ENCODE measurements around the gene CEP120. TPM values are rescaled to one million over a fixed set of nuclear protein-coding genes. Genes with fewer than 3 reads are reported as not detected.
"Not testable (repeated sequence)": the region's sequence is repeated elsewhere in the genome, so short reads cannot be mapped to it uniquely, and the experiment has no call there.

Gene CEP120
- total RNA-seq, 4 donors from 2014 or later: 15.9 to 31.5 (median 23.6) TPM

DNA sequence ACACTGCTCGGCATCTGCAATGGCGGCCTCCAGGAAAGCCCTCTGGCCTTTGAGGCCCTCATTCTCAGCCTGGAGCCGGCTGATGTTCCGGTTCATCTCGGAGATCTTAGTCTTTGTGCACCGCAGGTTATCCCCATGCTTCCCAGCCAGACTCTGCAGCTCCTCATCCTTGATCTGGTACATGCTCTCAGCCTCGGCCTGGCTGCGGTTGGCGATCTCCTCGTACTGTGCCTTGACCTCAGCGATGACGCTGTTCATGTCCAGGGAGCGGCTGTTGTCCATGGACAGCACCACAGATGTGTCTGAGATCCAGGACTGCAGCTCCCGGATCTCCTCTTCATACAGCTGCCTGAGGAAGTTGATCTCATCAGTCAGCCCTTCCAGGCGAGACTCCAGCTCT is 21.9 kb downstream of the CEP120 start:
- peaks cover 0 to 84% (median 6%) of the 10 kb centered on the region in 3 donors for H3K36me3 ChIP-seq
- no peaks in the 10 kb centered on the region for H3K27me3 ChIP-seq
- DNase-seq (ENCODE audit: low spot score in 2 of 2): no peak
- no peaks in the 10 kb centered on the region for H3K9me3 ChIP-seq
- no peak overlapping the region for H3K4me3 ChIP-seq
- H3K27ac ChIP-seq: no peak overlapping the region
- TF ChIP-seq, protein P1, sequence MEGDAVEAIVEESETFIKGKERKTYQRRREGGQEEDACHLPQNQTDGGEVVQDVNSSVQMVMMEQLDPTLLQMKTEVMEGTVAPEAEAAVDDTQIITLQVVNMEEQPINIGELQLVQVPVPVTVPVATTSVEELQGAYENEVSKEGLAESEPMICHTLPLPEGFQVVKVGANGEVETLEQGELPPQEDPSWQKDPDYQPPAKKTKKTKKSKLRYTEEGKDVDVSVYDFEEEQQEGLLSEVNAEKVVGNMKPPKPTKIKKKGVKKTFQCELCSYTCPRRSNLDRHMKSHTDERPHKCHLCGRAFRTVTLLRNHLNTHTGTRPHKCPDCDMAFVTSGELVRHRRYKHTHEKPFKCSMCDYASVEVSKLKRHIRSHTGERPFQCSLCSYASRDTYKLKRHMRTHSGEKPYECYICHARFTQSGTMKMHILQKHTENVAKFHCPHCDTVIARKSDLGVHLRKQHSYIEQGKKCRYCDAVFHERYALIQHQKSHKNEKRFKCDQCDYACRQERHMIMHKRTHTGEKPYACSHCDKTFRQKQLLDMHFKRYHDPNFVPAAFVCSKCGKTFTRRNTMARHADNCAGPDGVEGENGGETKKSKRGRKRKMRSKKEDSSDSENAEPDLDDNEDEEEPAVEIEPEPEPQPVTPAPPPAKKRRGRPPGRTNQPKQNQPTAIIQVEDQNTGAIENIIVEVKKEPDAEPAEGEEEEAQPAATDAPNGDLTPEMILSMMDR (IDR thresholded peaks at IDR 0.05): no peak
- no peak for TF ChIP-seq POLR2A (IDR thresholded peaks at IDR 0.05)
- no peak for TF ChIP-seq EP300 (IDR thresholded peaks at IDR 0.05)
- 95 to 97% methylated on average over 15 of the region's 15 CpGs for WGBS, 2 donors
- no peaks in the 10 kb centered on the region for H3K4me1 ChIP-seq

DNA sequence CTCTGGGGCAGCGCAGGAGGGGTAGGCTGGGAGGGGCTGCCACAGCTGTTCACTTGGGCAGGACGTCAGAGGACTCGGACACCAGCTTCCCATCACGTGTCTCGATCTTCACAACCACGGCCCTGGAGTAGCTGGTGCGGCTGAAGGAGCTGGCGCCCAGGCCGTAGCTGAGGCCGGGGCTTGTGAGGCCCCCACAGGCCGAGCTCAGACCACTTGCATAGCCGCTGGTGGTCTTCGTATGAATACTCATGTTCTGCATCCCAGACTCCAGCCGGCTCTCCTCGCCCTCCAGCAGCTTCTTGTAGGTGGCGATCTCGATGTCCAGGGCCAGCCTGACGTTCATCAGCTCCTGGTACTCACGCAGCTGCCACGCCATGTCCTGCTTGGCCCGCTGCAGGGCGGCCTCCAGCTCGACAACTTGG is 22.3 kb downstream of the CEP120 start:
- not testable (repeated sequence) for H3K27me3 ChIP-seq; H3K4me3 ChIP-seq; H3K4me1 ChIP-seq; H3K27ac ChIP-seq; H3K9me3 ChIP-seq; DNase-seq (ENCODE audit: low spot score in 2 of 2)
- H3K36me3 ChIP-seq: peaks cover 0 to 85% (median 6%) of the 10 kb centered on the region in 3 donors
- WGBS, 2 donors: 91 to 96% methylated on average over 13 to 20 of the region's 23 CpGs

DNA sequence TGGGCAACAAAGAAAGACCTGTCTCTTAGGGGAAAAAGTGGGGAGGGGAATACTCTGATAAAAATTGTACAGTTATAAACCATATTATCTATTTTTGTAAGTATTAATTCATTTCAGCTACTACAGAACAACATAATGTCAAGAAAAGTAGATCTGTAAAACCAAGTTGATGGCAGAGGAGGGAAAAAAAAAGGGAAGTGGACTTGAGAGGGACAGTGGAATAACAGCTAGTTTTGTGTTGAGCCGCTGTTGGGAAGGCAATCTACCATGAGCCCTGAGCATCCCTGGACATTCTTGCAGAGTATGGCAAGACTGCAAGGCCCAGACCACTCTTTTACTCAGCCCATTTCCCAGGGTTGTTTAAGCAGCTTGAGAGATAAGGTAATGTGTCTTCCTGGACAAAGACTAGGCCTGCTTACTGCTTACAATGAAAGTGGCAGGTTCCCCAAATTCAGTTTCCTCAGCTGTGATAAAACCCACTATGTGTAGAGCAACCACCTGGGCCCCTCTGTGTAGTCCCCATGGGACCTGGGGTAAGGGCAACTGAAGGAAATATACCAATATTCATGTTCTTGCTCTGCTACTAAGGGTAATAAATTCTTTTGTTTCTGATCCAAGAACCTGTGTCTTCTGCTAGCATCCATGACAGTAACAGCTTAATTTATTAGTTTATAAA is 25.0 kb downstream of the CEP120 start:
- WGBS, 2 donors: 91 to 97% methylated on average over 1 of the region's 1 CpG
- peaks cover 0 to 78% (median 6%) of the 10 kb centered on the region in 3 donors for H3K36me3 ChIP-seq
- TF ChIP-seq POLR2A (IDR thresholded peaks at IDR 0.05) (no peak), EP300 (IDR thresholded peaks at IDR 0.05) (no peak)
- TF ChIP-seq, protein P1 (IDR thresholded peaks at IDR 0.05): no peak

DNA sequence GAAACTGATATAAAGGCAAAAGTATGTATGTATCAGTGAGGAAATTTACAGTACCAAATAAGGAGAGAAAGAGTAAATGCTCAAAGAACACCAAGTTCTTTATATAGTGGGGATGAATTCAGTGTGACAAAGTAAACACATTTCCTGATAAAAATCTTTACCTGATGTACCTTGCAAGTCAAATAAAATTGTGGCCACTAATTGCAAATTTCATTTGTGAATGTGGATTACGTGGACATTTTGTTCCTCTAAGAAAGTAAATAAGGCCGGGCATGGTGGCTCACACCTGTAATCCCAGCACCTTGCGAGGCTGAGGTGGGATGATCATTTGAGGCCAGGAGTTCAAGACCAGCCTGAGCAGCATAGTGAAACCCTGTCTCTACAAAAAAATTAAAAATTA is 25.7 kb downstream of the CEP120 start:
- WGBS, 2 donors: 90 to 98% methylated on average over 3 of the region's 3 CpGs
- no peaks in the 10 kb centered on the region for H3K27me3 ChIP-seq
- TF ChIP-seq EP300 (IDR thresholded peaks at IDR 0.05) (no peak), POLR2A (IDR thresholded peaks at IDR 0.05) (no peak)
- TF ChIP-seq, protein P1 (IDR thresholded peaks at IDR 0.05): no peak
- DNase-seq (ENCODE audit: low spot score in 2 of 2): no peak
- no peak overlapping the region for H3K4me3 ChIP-seq
- no peak overlapping the region for H3K27ac ChIP-seq
- H3K36me3 ChIP-seq: peaks cover under 1 to 78% (median 3%) of the 10 kb centered on the region in 3 donors
- H3K9me3 ChIP-seq: no peaks in the 10 kb centered on the region
- no peaks in the 10 kb centered on the region for H3K4me1 ChIP-seq

More for the DNA sequence above, 25.0 kb downstream of the CEP120 start:
- DNase-seq (ENCODE audit: low spot score in 2 of 2): no peak
- H3K27me3 ChIP-seq: no peaks in the 10 kb centered on the region
- H3K9me3 ChIP-seq: no peaks in the 10 kb centered on the region
- H3K4me3 ChIP-seq: no peak overlapping the region
- no peak overlapping the region for H3K27ac ChIP-seq
- no peaks in the 10 kb centered on the region for H3K4me1 ChIP-seq

DNA sequence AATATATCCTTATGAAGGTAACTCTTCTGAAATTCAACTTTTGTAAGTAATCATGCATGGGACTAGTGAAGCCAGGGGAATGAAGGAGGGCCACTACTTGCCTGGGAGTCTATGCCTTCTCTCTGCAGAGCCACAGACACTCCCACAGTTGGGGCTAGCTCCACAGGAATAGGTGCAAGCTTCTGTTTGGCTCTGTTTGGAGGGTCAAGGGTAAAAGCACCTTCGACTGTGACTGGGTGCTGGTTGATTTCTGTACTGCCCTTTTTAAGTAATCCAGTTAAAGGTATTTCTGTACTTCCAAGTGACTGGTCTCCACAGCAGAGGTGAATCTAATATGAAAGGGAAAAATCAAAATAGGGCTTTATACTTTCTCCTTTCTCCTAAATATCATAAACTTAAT is 32.2 kb downstream of the CEP120 start:
- H3K27ac ChIP-seq: no peak overlapping the region
- H3K4me3 ChIP-seq: no peak overlapping the region
- peaks cover 0 to 77% (median 8%) of the 10 kb centered on the region in 3 donors for H3K36me3 ChIP-seq
- no peaks in the 10 kb centered on the region for H3K27me3 ChIP-seq
- no peak for DNase-seq (ENCODE audit: low spot score in 2 of 2)
- WGBS, 2 donors: 92% methylated on average over 1 of the region's 1 CpG
- no peaks in the 10 kb centered on the region for H3K9me3 ChIP-seq
- TF ChIP-seq EP300 (IDR thresholded peaks at IDR 0.05) (no peak), POLR2A (IDR thresholded peaks at IDR 0.05) (no peak)
- TF ChIP-seq, protein P1 (IDR thresholded peaks at IDR 0.05): no peak
- no peaks in the 10 kb centered on the region for H3K4me1 ChIP-seq
